ENCODE measurements around the gene KBTBD13.
A peak's percentile ranks its signal among the peaks of the same experiment; 100 is the strongest.

KBTBD13 gene

DNA sequence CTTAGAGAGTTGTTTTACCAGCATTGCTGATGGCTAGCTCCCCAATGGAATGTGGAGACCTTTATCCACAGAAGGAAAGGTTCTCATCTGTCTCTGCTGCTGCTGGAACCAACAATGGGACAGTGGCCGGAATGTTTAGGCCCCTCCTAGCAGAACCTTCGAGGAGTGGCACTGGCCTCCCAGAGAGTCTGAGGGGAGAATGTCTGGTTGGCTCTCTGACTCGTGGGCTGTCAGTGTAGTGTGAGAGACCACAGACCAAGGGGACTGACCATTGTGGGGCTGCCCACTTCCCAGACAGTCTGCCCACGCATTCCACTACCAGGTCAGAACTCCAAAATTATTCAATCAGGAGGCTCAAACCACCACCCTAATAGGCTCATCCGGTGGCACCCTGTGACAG is 13.8 kb upstream of the KBTBD13 start:
- no peak for DNase-seq (ENCODE audit: low read depth)
- TF ChIP-seq, protein P1, sequence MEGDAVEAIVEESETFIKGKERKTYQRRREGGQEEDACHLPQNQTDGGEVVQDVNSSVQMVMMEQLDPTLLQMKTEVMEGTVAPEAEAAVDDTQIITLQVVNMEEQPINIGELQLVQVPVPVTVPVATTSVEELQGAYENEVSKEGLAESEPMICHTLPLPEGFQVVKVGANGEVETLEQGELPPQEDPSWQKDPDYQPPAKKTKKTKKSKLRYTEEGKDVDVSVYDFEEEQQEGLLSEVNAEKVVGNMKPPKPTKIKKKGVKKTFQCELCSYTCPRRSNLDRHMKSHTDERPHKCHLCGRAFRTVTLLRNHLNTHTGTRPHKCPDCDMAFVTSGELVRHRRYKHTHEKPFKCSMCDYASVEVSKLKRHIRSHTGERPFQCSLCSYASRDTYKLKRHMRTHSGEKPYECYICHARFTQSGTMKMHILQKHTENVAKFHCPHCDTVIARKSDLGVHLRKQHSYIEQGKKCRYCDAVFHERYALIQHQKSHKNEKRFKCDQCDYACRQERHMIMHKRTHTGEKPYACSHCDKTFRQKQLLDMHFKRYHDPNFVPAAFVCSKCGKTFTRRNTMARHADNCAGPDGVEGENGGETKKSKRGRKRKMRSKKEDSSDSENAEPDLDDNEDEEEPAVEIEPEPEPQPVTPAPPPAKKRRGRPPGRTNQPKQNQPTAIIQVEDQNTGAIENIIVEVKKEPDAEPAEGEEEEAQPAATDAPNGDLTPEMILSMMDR (IDR thresholded peaks at IDR 0.05; ENCODE audit: low read length, missing control alignments): no peak
- no peak overlapping the region for H3K4me3 ChIP-seq (replicated peaks; ENCODE audit: low read depth, low read length)

DNA sequence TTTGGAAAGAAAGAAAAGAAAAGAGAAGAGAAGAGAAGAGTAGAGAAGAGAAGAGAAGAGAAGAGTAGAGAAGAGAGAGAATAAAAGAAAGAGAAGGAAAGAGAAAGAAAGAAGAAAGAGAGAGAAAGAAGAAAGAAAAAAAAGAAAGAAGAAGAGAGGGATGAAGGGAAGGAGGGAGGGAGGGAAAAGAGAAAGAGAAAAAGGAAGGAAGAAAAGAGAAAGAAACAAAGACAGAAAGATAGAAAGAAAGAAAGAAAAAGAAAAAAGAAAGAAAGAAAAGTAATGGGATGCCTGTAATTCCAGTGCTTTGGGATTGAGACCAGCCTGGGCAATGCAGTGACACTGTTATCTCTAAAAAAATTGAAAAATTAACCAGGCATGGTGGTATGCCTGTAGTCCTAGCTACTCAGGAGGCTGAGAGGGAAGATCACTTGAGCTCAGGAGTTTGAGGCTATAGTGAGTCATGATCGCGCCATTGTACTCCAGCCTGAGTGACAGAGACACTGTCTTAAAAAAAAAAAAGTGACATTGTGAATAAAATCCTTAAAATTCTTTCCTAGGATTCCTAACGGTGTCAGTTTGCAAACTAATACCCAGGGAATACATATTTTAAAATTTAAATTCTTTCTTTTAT is 10.4 kb upstream of the KBTBD13 start:
- peak overlapping the region; percentile 13 for H3K4me3 ChIP-seq (replicated peaks; ENCODE audit: low read depth, low read length)
- TF ChIP-seq, protein P1 (IDR thresholded peaks at IDR 0.05; ENCODE audit: low read length, missing control alignments): no peak
- peak; percentile 36 for DNase-seq (ENCODE audit: low read depth)

DNA sequence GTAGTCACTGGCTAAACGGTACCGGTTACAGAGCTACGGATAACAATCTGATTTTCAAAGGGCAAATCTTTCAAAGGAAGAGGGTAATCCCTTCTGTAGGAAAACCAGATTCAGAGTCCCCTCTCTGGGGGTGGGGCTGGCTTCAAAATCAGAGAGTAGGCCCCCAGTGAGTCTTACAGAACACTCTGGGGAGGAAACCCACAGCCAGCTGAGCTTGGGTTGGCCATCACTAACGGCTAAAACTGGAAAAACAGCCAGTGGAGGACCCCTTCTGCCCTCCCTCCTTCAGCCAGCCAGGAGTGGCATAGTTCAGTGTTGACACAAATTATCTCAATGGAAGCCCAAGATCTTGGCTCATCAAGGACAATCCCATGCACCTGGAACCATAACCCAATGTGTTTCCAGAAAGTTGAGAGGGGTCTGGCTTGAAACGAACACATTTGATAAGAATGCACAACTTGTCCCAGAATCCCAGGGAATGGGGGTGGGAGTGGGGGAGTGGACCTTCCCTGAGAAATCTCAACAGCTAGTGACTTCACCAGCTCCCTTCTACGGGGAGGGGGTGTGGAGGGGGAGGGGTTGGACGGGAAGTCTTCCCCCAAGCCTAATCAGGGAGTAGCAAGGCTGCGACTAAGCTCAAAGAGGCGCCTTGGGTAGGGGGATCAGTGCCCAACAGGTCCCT is 9.8 kb upstream of the KBTBD13 start:
- TF ChIP-seq, protein P1 (IDR thresholded peaks at IDR 0.05; ENCODE audit: low read length, missing control alignments): no peak
- DNase-seq (ENCODE audit: low read depth): no peak
- peak overlapping the region; percentile 42 for H3K4me3 ChIP-seq (replicated peaks; ENCODE audit: low read depth, low read length)

- TF ChIP-seq, protein P1 (IDR thresholded peaks at IDR 0.05; ENCODE audit: low read length, missing control alignments): no peak
- peak overlapping the region; percentile 42 for H3K4me3 ChIP-seq (replicated peaks; ENCODE audit: low read depth, low read length)
- no peak for DNase-seq (ENCODE audit: low read depth)
Measured at GRCh38 chr15:65067317-65067644, 9.3 kb upstream of the KBTBD13 start.

GRCh38 chr15:65067645-65068402 is 8.7 kb upstream of the KBTBD13 start, which contains the start of gene RASL12:
TSS of gene RASL12 (minus strand) at chr15:65067991. CDS start at chr15:65067835, 156 bp downstream.
- DNase-seq (ENCODE audit: low read depth): no peak
- TF ChIP-seq, protein P1 (IDR thresholded peaks at IDR 0.05; ENCODE audit: low read length, missing control alignments): no peak
- H3K4me3 ChIP-seq (replicated peaks; ENCODE audit: low read depth, low read length): peak within 1 kb of the TSS; percentile 42

DNA sequence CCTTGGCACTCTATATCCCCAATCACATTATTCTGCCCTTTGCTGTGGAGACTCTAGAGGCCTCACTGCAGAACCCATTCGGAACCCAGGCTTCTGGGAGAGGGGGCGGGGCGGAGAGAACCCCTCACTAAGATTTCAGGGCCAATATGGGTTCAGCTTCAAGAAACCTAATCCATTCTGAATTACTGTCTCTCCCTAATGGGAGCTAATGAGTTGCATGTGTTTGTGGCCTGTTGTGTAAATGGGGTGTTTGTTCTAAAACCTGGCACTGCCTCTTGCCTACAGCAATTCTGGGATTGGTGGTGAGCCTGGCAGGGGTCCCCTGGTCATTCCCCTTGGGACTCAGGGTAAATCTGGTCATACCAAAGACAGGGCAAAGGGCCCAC is 8.2 kb upstream of the KBTBD13 start:
- DNase-seq (ENCODE audit: low read depth): no peak
- H3K4me3 ChIP-seq (replicated peaks; ENCODE audit: low read depth, low read length): no peak overlapping the region
- TF ChIP-seq, protein P1 (IDR thresholded peaks at IDR 0.05; ENCODE audit: low read length, missing control alignments): no peak

Measured in fibroblast of pulmonary artery (primary cell).